H9 (cell line): ENCODE results near the gene EVI5L. TPM values are rescaled to one million over a fixed set of nuclear protein-coding genes. Genes with fewer than 3 reads are reported as not detected.

Experiments
- DNase-seq: peaks from one replicate; pipeline ENCODE4 v3.0.0-alpha.2; 2017
- H2AFZ ChIP-seq: one replicate; pipeline ENCODE4 v1.6.1; 2013; ENCODE audit warnings: mild to moderate bottlenecking, low read length, control low read depth, moderate library complexity
- H2AK5ac ChIP-seq: 2 replicates; pipeline ENCODE4 v1.6.1; 2013; ENCODE audit warnings: low read length, control low read depth, mixed read lengths; ENCODE audit not compliant: insufficient read length
- H2BK120ac ChIP-seq: one replicate; pipeline ENCODE4 v1.6.1; 2013; ENCODE audit warnings: low read depth, mild to moderate bottlenecking, low read length, control low read depth, inconsistent platforms; ENCODE audit not compliant: poor library complexity, severe bottlenecking
- H2BK12ac ChIP-seq: 2 replicates; pipeline ENCODE4 v1.6.1; 2013; ENCODE audit warnings: low read length, control low read depth, mixed read lengths, low read depth; ENCODE audit not compliant: insufficient read length
- H2BK15ac ChIP-seq: 2 replicates; pipeline ENCODE4 v1.6.1; 2013; ENCODE audit warnings: low read depth, low read length, control low read depth
- H2BK20ac ChIP-seq: one replicate; pipeline ENCODE4 v1.6.1; 2013; ENCODE audit warnings: low read depth, mild to moderate bottlenecking, low read length, control low read depth, inconsistent platforms; ENCODE audit not compliant: poor library complexity, severe bottlenecking
- H2BK5ac ChIP-seq: 2 replicates; pipeline ENCODE4 v1.6.1; 2013; ENCODE audit warnings: low read length, control low read depth, mixed read lengths; ENCODE audit not compliant: insufficient read length
- H3K14ac ChIP-seq: 2 replicates; pipeline ENCODE4 v1.6.1; 2013; ENCODE audit warnings: low read length, control low read depth; ENCODE audit not compliant: insufficient read depth
- H3K18ac ChIP-seq: 2 replicates; pipeline ENCODE4 v1.6.1; 2013; ENCODE audit warnings: low read depth, mild to moderate bottlenecking, mixed read lengths, low read length, control low read depth; ENCODE audit not compliant: insufficient read length
- H3K23ac ChIP-seq: 2 replicates; pipeline ENCODE4 v1.6.1; 2013; ENCODE audit warnings: low read length, control low read depth, mixed read lengths, low read depth; ENCODE audit not compliant: insufficient read length
- H3K23me2 ChIP-seq: 2 replicates; pipeline ENCODE4 v1.6.1; 2013; ENCODE audit warnings: low read depth, mild to moderate bottlenecking, mixed read lengths, low read length, control low read depth; ENCODE audit not compliant: insufficient read length, poor library complexity, severe bottlenecking
- H3K27ac ChIP-seq: 2 replicates; pipeline ENCODE4 v1.5.1; 2013; ENCODE audit warnings: low read length, control low read depth, mixed read lengths, low read depth; ENCODE audit not compliant: insufficient read length
- H3K27me3 ChIP-seq: 2 replicates; pipeline ENCODE4 v1.6.1; 2013; ENCODE audit warnings: low read length, control low read depth, inconsistent platforms; ENCODE audit not compliant: insufficient read depth
- H3K4ac ChIP-seq: 2 replicates; pipeline ENCODE4 v1.6.1; 2013; ENCODE audit warnings: low read depth, mild to moderate bottlenecking, control low read depth, inconsistent platforms, low read length, moderate library complexity
- H3K4me1 ChIP-seq: 2 replicates; pipeline ENCODE4 v1.6.1; 2013; ENCODE audit warnings: low read length, control low read depth, inconsistent platforms; ENCODE audit not compliant: insufficient read depth
- H3K4me2 ChIP-seq: 2 replicates; pipeline ENCODE4 v1.6.1; 2013; ENCODE audit warnings: low read length, control low read depth, mixed read lengths; ENCODE audit not compliant: insufficient read length, insufficient read depth
- H3K56ac ChIP-seq: 2 replicates; pipeline ENCODE4 v1.6.1; 2013; ENCODE audit warnings: low read depth, mild to moderate bottlenecking, mixed read lengths, low read length, control low read depth; ENCODE audit not compliant: insufficient read length
- H3K79me1 ChIP-seq: 2 replicates; pipeline ENCODE4 v1.6.1; 2013; ENCODE audit warnings: low read depth, mild to moderate bottlenecking, moderate library complexity, low read length, control low read depth, inconsistent platforms; ENCODE audit not compliant: insufficient read depth, poor library complexity, severe bottlenecking
- H3K79me2 ChIP-seq: 2 replicates; pipeline ENCODE4 v1.6.1; 2013; ENCODE audit warnings: low read length, control low read depth, inconsistent platforms; ENCODE audit not compliant: insufficient read depth
- H3K9ac ChIP-seq: 2 replicates; pipeline ENCODE4 v1.6.1; 2013; ENCODE audit warnings: low read length, control low read depth, mixed read lengths; ENCODE audit not compliant: insufficient read length; ENCODE audit errors: extremely low read depth
- H3K9me3 ChIP-seq: one replicate; pipeline ENCODE4 v1.6.1; 2013; ENCODE audit warnings: low read depth, low read length, inconsistent platforms; ENCODE audit not compliant: control insufficient read depth
- H3T11ph ChIP-seq: one replicate; pipeline ENCODE4 v1.6.1; 2013; ENCODE audit warnings: mild to moderate bottlenecking, low read length, control low read depth, inconsistent platforms
- H4K20me1 ChIP-seq: one replicate; pipeline ENCODE4 v1.6.1; 2013; ENCODE audit not compliant: control insufficient read depth, insufficient read length, insufficient read depth
- H4K5ac ChIP-seq: 2 replicates; pipeline ENCODE4 v1.6.1; 2013; ENCODE audit warnings: low read depth, mild to moderate bottlenecking, mixed read lengths, low read length, control low read depth; ENCODE audit not compliant: insufficient read length
- H4K8ac ChIP-seq: replicated peaks from 2 replicates; pipeline ENCODE4 v1.6.1; 2013; ENCODE audit warnings: low read length, control low read depth, mixed read lengths, low read depth; ENCODE audit not compliant: insufficient read length
- H4K91ac ChIP-seq: 2 replicates; pipeline ENCODE4 v1.6.1; 2013; ENCODE audit warnings: low read depth, mild to moderate bottlenecking, moderate library complexity, mixed read lengths, low read length, control low read depth; ENCODE audit not compliant: insufficient read length
- H3K27ac Mint-ChIP-seq, 3 experiments: 2 replicates in 2 of 3; 3 replicates in 1 of 3; pipeline ENCODE4 v1.8.0; 2020 to 2021; ENCODE audit warnings: mixed read lengths in 3 of 3, mild to moderate bottlenecking in 1 of 3, moderate library complexity in 1 of 3
- H3K27me3 Mint-ChIP-seq: 2 replicates; pipeline ENCODE4 v1.8.0; 2021; ENCODE audit warnings: low read depth, mild to moderate bottlenecking, moderate library complexity, mixed read lengths
- H3K36me3 Mint-ChIP-seq, 3 experiments: 2 replicates in 2 of 3; 3 replicates in 1 of 3; pipeline ENCODE4 v1.8.0; 2020 to 2021; ENCODE audit warnings: low read depth in 3 of 3, mixed read lengths in 3 of 3; ENCODE audit not compliant: insufficient read depth in 1 of 3
- H3K4me1 Mint-ChIP-seq, 2 experiments: 2 replicates each; pipeline ENCODE4 v1.8.0; 2020; ENCODE audit warnings: mixed read lengths in 2 of 2
- H3K4me3 Mint-ChIP-seq, 2 experiments: 2 replicates in 1 of 2; 3 replicates in 1 of 2; pipeline ENCODE4 v1.8.0; 2020 to 2021; ENCODE audit warnings: mild to moderate bottlenecking in 2 of 2, mixed read lengths in 2 of 2, moderate library complexity in 1 of 2
- H3K9me3 Mint-ChIP-seq, 2 experiments: 2 replicates in 1 of 2; 3 replicates in 1 of 2; pipeline ENCODE4 v1.8.0; 2020; ENCODE audit warnings: mild to moderate bottlenecking in 2 of 2, mixed read lengths in 2 of 2, moderate library complexity in 1 of 2
- CTCF ChIP-seq: fragments of 200-600 bp; sonication (generic); conservative IDR thresholded peaks from 3 replicates; pipeline ENCODE4 v1.8.0; 2021; ENCODE audit warnings: antibody characterized with exemption, mild to moderate bottlenecking
- WGBS: extraction: QIAGEN DNeasy Blood & Tissue Kit; methylation state at CpG from one replicate; pipeline ENCODE4 v1.1.7; 2013; ENCODE audit warnings: missing lambda C conversion rate, low lambda C conversion rate, mixed read lengths; ENCODE audit not compliant: insufficient read length; ENCODE audit errors: extremely low coverage; 5-methylcytosine and 5-hydroxymethylcytosine counted together
- total RNA-seq: library from RNA; stranded (reverse); gene quantifications from 2 replicates; pipeline ENCODE4 v1.2.1, GENCODE V29; 2021

Gene EVI5L
- total RNA-seq, 1 experiment from 2014 or later = 7.1 TPM

DNA sequence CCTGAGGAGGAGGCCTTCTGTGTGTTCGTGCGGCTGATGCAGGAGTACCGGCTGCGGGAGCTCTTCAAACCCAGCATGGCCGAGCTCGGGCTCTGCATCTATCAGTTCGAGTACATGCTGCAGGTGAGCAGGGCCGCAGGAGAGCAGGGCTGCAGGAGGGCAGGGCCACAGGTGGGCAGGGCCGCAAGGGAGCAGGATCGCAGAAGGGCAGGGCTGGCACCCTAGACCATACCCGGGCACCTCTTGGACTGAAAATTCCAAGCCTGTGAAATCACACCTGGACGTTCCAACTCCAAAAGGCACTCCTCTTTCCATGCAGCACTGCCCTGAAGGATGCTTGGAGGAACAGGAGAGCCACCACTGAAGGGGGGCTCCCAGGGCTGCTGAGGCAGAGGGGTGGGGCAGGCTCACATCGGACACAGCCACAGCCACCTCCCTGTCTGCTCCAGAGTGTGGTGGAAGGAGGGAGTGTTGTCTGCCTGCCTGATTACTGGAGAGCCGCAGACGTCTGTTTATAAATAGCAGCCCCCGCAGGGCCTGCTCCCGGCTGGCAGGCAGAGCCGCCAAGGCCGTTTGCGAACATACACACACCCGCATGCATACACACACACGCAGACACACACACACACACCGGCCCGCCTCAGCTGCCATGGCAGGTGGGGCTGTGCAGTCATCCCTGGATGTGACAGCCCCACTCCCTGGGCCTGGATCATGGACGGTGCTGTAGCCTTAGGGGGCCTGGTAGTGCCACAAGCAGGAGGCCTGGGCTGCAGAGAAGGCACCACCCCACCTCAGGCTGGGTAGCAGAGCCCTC, 20.2 kb downstream of the EVI5L start:
- H3K9ac ChIP-seq = no peak overlapping the region
- WGBS = no CpG with 5 or more reads among the region's 25 CpGs

More for the DNA sequence above, 20.2 kb downstream of the EVI5L start:
- Mint-ChIP-seq H3K4me3 (no peak overlapping the region), H3K4me1 (peaks cover 6 to 10% of the 10 kb centered on the region in 2 experiments), H3K27me3 (peaks cover 20% of the 10 kb centered on the region), H3K9me3 (no peaks in the 10 kb centered on the region), H3K36me3 (no peaks in the 10 kb centered on the region), H3K27ac (peak overlapping the region in 1 of 3 experiments; percentile 55; a peak in 1 of 7 replicates)
- no peaks in the 10 kb centered on the region for H3K4me1 ChIP-seq
- H4K5ac ChIP-seq = no peak overlapping the region
- no peak overlapping the region for H4K91ac ChIP-seq
- H3K9me3 ChIP-seq = no peaks in the 10 kb centered on the region
- H3K4ac ChIP-seq = no peak overlapping the region
- H2BK5ac ChIP-seq = no peak overlapping the region
- no peak overlapping the region for H4K8ac ChIP-seq
- H2BK20ac ChIP-seq = no peak overlapping the region
- H3T11ph ChIP-seq = no peak overlapping the region
- no peak overlapping the region for H3K18ac ChIP-seq
- H2BK15ac ChIP-seq = no peak overlapping the region
- H4K20me1 ChIP-seq = no peaks in the 10 kb centered on the region
- no peaks in the 10 kb centered on the region for H3K27me3 ChIP-seq
- no peak overlapping the region for H3K27ac ChIP-seq
- no peak overlapping the region for H2BK120ac ChIP-seq
- no peaks in the 10 kb centered on the region for H3K23me2 ChIP-seq
- no peak overlapping the region for H3K56ac ChIP-seq
- no peak for DNase-seq
- H3K79me1 ChIP-seq = no peaks in the 10 kb centered on the region
- H2AFZ ChIP-seq = no peak overlapping the region
- no peak overlapping the region for H2BK12ac ChIP-seq
- TF ChIP-seq CTCF = no peak
- no peak overlapping the region for H3K23ac ChIP-seq
- no peaks in the 10 kb centered on the region for H3K79me2 ChIP-seq
- no peak overlapping the region for H3K4me2 ChIP-seq
- no peak overlapping the region for H3K14ac ChIP-seq
- no peak overlapping the region for H2AK5ac ChIP-seq
